Endothelial cell of umbilical vein (primary cell): Measurements from ENCODE around the gene DIABLO. TPM values are rescaled to one million over a fixed set of nuclear protein-coding genes. Genes with fewer than 3 reads are reported as not detected.

Experiments used
- BruUV-seq: library from RNA; stranded (reverse); fragments of 400-500 nt; replicated peaks from 2 replicates; lab custom pipeline; 2021; lab: Mats Ljungman, UMichigan
- CTCF ChIA-PET: fragments of 300-600, 350-600 bp; sonication (Branson Sonifier 250); formaldehyde crosslinking; loops from one replicate; lab custom pipeline; 2021; ENCODE audit warnings: antibody characterized with exemption, inconsistent platforms; lab: Charles Lee
- POLR2A ChIA-PET: fragments of 300-600, 350-600 bp; sonication (Branson Sonifier 250); formaldehyde crosslinking; loops from one replicate; lab custom pipeline; 2021; ENCODE audit warnings: antibody characterized with exemption, inconsistent platforms; lab: Charles Lee
- DNase-seq: peaks from one replicate; pipeline ENCODE4 v3.0.0-alpha.2; 2011; ENCODE audit warnings: low read depth, low spot score
- FAIRE-seq: peaks from 2 replicates; lab custom pipeline; 2011; peaks lifted over from hg19 to GRCh38; lab: Jason Lieb, UNC
- H2AFZ ChIP-seq: 2 replicates; pipeline ENCODE4 v1.6.0; 2012; ENCODE audit warnings: low read depth, low read length, control low read depth, inconsistent platforms
- H3K27ac ChIP-seq: 2 replicates; pipeline ENCODE4 v1.5.1; 2011; ENCODE audit warnings: low read depth, mild to moderate bottlenecking, control low read depth, low read length, moderate library complexity; ENCODE audit not compliant: insufficient read depth
- H3K27me3 ChIP-seq, 2 experiments: 2 replicates each; pipeline versions ENCODE4 v1.6.0 to v1.6.1; 2011; ENCODE audit warnings: low read length in 2 of 2, mixed read lengths in 1 of 2; ENCODE audit not compliant: control insufficient read depth in 2 of 2, insufficient read depth in 2 of 2
- H3K36me3 ChIP-seq, 2 experiments: 2 replicates in 1 of 2; 3 replicates in 1 of 2; pipeline ENCODE4 v1.5.1; 2011; ENCODE audit warnings: low read length in 2 of 2, mild to moderate bottlenecking in 1 of 2, moderate library complexity in 1 of 2; ENCODE audit not compliant: control insufficient read depth in 2 of 2, insufficient read depth in 2 of 2; ENCODE audit errors: extremely low read depth in 1 of 2
- H3K4me1 ChIP-seq: 3 replicates; pipeline ENCODE4 v1.5.1; 2011; ENCODE audit warnings: mild to moderate bottlenecking, low read length; ENCODE audit not compliant: control insufficient read depth, insufficient read depth; ENCODE audit errors: extremely low read depth
- H3K4me2 ChIP-seq: 2 replicates; pipeline ENCODE4 v1.6.1; 2011; ENCODE audit warnings: low read length, control low read depth, mixed read lengths; ENCODE audit not compliant: insufficient read depth
- H3K4me3 ChIP-seq, 3 experiments: fragments of 200-600 bp in 1 of 3; sonication (generic), shearing (Covaris generic) in 1 of 3; replicated peaks in 1 of 3; 2 replicates each; pipeline ENCODE4 v1.5.1; 2011 to 2016; ENCODE audit warnings: control low read depth in 3 of 3, low read length in 3 of 3, mild to moderate bottlenecking in 2 of 3, inconsistent platforms in 1 of 3, low read depth in 1 of 3, moderate library complexity in 1 of 3; ENCODE audit not compliant: insufficient read depth in 1 of 3
- H3K79me2 ChIP-seq: 2 replicates; pipeline ENCODE4 v1.6.0; 2012; ENCODE audit warnings: low read length, inconsistent platforms; ENCODE audit not compliant: control insufficient read depth, insufficient read depth
- H3K9ac ChIP-seq: replicated peaks from 2 replicates; pipeline ENCODE3; 2011; ENCODE audit warnings: low read length, control low read depth; ENCODE audit not compliant: insufficient read depth; ENCODE audit errors: extremely low read depth
- H3K9me1 ChIP-seq: replicated peaks from 3 replicates; pipeline ENCODE4 v1.6.0; 2011; ENCODE audit warnings: mild to moderate bottlenecking, low read length; ENCODE audit not compliant: control insufficient read depth, insufficient read depth; ENCODE audit errors: extremely low read depth
- H3K9me3 ChIP-seq: replicated peaks from 2 replicates; pipeline ENCODE4 v1.5.1; 2012; ENCODE audit warnings: low read length, inconsistent platforms; ENCODE audit not compliant: control insufficient read depth, insufficient read depth
- H4K20me1 ChIP-seq: replicated peaks from 2 replicates; pipeline ENCODE3; 2011; ENCODE audit warnings: mild to moderate bottlenecking, low read length; ENCODE audit not compliant: control insufficient read depth, insufficient read depth; ENCODE audit errors: extremely low read depth
- EZH2 ChIP-seq: IDR thresholded peaks from 2 replicates; pipeline ENCODE4 v1.6.1; 2012; ENCODE audit warnings: borderline replicate concordance, low read depth, mild to moderate bottlenecking, moderate library complexity, low read length, inconsistent platforms; ENCODE audit not compliant: severe bottlenecking
- FOS ChIP-seq: IDR thresholded peaks from 2 replicates; pipeline ENCODE4 v1.6.1; 2011; ENCODE audit warnings: mild to moderate bottlenecking, low read length, moderate library complexity, borderline replicate concordance; ENCODE audit not compliant: insufficient read depth
- GATA2 ChIP-seq: IDR thresholded peaks from 2 replicates; pipeline ENCODE4 v1.7.0; 2011; ENCODE audit warnings: low read depth, mild to moderate bottlenecking, moderate library complexity, mixed read lengths, low read length; ENCODE audit not compliant: insufficient read length, insufficient read depth
- JUN ChIP-seq: IDR thresholded peaks from 2 replicates; pipeline ENCODE4 v1.6.1; 2011; ENCODE audit warnings: borderline replicate concordance, low read depth; ENCODE audit not compliant: insufficient read length, insufficient read depth
- MYC ChIP-seq: IDR thresholded peaks from one replicate; pipeline ENCODE4 v1.6.1; 2011; ENCODE audit warnings: mild to moderate bottlenecking, low read depth, low read length
- POLR2A ChIP-seq: IDR thresholded peaks from 2 replicates; pipeline ENCODE4 v1.6.1; 2012; ENCODE audit warnings: low read depth, mild to moderate bottlenecking, control low read depth, low read length
- POLR2AphosphoS5 ChIP-seq: IDR thresholded peaks from 2 replicates; pipeline ENCODE4 v1.6.1; 2012; ENCODE audit warnings: low read depth, mild to moderate bottlenecking, control low read depth, low read length, moderate library complexity; ENCODE audit not compliant: insufficient read depth
- dilution Hi-C: fragments of 300-500 bp; cut with MboI; formaldehyde crosslinking; loops from one replicate; pipeline ENCODE4 v1.15.0; 2019; ENCODE audit warnings: low sequenced_read_pairs; ENCODE audit not compliant: extremely low pct_ligation_motif_present
- intact Hi-C: fragments of 100-400 bp; cut with micrococcal nuclease; formaldehyde crosslinking; loops from one replicate; pipeline ENCODE4 v1.10.0; 2022
- polyA plus RNA-seq, 4 experiments: library from polyadenylated mRNA; depleted of rRNA in 3 of 4; stranded (reverse) in 3 of 4; unstranded in 1 of 4; fragments of >200 nt; gene quantifications; 2 replicates each; pipeline versions ENCODE4 v1.2.1 to v1.2.3, GENCODE V29; 2011 to 2012; ENCODE audit warnings: missing spikeins in 1 of 4
- total RNA-seq: library from RNA; stranded (reverse); gene quantifications from 2 replicates; pipeline ENCODE4 v1.2.3, GENCODE V29; 2021
- TF ChIP-seq, protein P1 (sequence below): IDR thresholded peaks from 2 replicates; pipeline ENCODE4 v1.6.1; 2011; ENCODE audit not compliant: insufficient read depth, insufficient read length
- TF ChIP-seq, protein P2 (sequence below), 2 donors: IDR thresholded peaks; 1 replicate in 1 of 2; 2 replicates in 1 of 2; pipeline ENCODE4 v1.5.1; 2011; ENCODE audit warnings: low read length in 2 of 2, mild to moderate bottlenecking in 2 of 2, moderate library complexity in 2 of 2, control low read depth in 1 of 2, inconsistent platforms in 1 of 2, low read depth in 1 of 2; ENCODE audit not compliant: insufficient read depth in 1 of 2; ENCODE audit errors: extremely low read depth in 1 of 2

DIABLO gene
- total and polyA plus RNA-seq, 2 donors (not counting 3 experiments of a cell fraction or from before 2014, with no cell fraction given), result 49.9 to 55.4 TPM

DNA sequence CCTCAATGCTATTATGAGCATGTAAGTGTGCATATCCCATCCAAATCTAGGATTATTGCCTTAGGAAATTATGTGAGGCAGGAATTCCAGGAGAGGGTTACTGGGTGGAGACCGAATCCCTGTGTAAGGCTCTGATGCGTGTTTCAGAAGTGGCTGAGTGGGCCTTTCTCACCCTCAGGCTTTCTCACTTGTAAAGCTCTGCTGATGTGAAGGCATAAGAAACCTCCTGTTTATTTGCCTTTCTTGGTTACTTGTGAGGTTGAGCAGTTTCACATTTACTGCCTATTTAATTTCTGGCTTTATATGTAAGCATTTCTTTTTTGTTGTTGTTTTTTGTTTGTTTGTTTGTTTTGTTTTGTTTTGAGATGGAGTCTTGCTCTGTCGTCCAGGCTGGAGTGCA, 62.9 kb downstream of the DIABLO start:
- CTCF ChIA-PET, result no interaction called here

DNA sequence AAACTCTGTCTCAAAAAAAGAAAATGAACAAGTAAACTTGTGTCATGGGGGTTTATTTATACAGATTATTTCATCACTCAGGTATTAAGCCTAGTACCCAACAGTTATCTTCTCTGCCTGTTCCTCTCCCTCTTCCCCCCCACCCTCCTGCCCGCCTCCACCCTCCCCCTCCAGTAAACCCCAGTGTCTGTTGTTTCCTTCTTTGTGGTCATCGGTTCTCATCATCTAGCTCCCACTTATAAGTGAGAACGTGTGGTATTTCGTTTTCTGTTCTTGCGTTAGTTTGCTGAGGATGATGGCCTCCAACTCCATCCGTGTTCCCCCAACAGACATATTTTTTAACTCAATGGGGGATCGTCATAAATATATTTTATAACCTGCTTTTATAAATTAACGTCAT, 64.2 kb downstream of the DIABLO start:
- dilution Hi-C loops (no loop called here), intact Hi-C loops (no loop called here)
- ChIA-PET POLR2A (no interaction called here), CTCF (no interaction called here)
- no peak overlapping the region for H3K4me2 ChIP-seq
- no peak overlapping the region for H3K4me3 ChIP-seq
- H3K9me3 ChIP-seq, result no peaks in the 10 kb centered on the region
- DNase-seq (no peak), FAIRE-seq (no peak)
- H4K20me1 ChIP-seq, result no peaks in the 10 kb centered on the region
- H3K27ac ChIP-seq, result no peak overlapping the region
- TF ChIP-seq POLR2AphosphoS5 (no peak), GATA2 (no peak), JUN (no peak), MYC (no peak), POLR2A (no peak), FOS (no peak), EZH2 (no peak)
- TF ChIP-seq, protein P1, sequence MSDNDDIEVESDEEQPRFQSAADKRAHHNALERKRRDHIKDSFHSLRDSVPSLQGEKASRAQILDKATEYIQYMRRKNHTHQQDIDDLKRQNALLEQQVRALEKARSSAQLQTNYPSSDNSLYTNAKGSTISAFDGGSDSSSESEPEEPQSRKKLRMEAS, result no peak
- TF ChIP-seq, protein P2, sequence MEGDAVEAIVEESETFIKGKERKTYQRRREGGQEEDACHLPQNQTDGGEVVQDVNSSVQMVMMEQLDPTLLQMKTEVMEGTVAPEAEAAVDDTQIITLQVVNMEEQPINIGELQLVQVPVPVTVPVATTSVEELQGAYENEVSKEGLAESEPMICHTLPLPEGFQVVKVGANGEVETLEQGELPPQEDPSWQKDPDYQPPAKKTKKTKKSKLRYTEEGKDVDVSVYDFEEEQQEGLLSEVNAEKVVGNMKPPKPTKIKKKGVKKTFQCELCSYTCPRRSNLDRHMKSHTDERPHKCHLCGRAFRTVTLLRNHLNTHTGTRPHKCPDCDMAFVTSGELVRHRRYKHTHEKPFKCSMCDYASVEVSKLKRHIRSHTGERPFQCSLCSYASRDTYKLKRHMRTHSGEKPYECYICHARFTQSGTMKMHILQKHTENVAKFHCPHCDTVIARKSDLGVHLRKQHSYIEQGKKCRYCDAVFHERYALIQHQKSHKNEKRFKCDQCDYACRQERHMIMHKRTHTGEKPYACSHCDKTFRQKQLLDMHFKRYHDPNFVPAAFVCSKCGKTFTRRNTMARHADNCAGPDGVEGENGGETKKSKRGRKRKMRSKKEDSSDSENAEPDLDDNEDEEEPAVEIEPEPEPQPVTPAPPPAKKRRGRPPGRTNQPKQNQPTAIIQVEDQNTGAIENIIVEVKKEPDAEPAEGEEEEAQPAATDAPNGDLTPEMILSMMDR (IDR thresholded peaks at IDR 0.05; ENCODE audit: extremely low read depth in 1 of 2, insufficient read depth in 1 of 2, low read depth in 1 of 2, low read length in 2 of 2), result no peak
- no peaks in the 10 kb centered on the region for H3K36me3 ChIP-seq
- no peaks in the 10 kb centered on the region for H3K79me2 ChIP-seq
- no peak overlapping the region for H3K9ac ChIP-seq
- H2AFZ ChIP-seq, result no peak overlapping the region
- no peaks in the 10 kb centered on the region for H3K27me3 ChIP-seq
- BruUV-seq, result no TSS peak
- no peaks in the 10 kb centered on the region for H3K4me1 ChIP-seq
- no peaks in the 10 kb centered on the region for H3K9me1 ChIP-seq

More for the DNA sequence above, 62.9 kb downstream of the DIABLO start:
- dilution Hi-C loops, result no loop called here
- Histone ChIP-seq H2AFZ (no peak overlapping the region), H3K9ac (no peak overlapping the region), H3K4me2 (no peak overlapping the region), H3K27ac (no peak overlapping the region), H3K36me3 (no peaks in the 10 kb centered on the region), H3K4me1 (no peaks in the 10 kb centered on the region), H3K9me1 (no peaks in the 10 kb centered on the region), H3K79me2 (no peaks in the 10 kb centered on the region), H3K27me3 (no peaks in the 10 kb centered on the region), H3K4me3 (no peak overlapping the region), H4K20me1 (no peaks in the 10 kb centered on the region), H3K9me3 (no peaks in the 10 kb centered on the region)
- no TSS peak for BruUV-seq
- POLR2A ChIA-PET, result no interaction called here
- intact Hi-C loops, result no loop called here
- no peak for FAIRE-seq
- TF ChIP-seq POLR2AphosphoS5 (no peak), FOS (no peak), POLR2A (no peak), MYC (no peak), JUN (no peak)
- TF ChIP-seq, protein P1, result no peak
- DNase-seq, result no peak
